ENCODE data around the gene TRPM4.
"Not testable (repeated sequence)": the region's sequence is repeated elsewhere in the genome, so short reads cannot be mapped to it uniquely, and the experiment has no call there.

Gene TRPM4

DNA sequence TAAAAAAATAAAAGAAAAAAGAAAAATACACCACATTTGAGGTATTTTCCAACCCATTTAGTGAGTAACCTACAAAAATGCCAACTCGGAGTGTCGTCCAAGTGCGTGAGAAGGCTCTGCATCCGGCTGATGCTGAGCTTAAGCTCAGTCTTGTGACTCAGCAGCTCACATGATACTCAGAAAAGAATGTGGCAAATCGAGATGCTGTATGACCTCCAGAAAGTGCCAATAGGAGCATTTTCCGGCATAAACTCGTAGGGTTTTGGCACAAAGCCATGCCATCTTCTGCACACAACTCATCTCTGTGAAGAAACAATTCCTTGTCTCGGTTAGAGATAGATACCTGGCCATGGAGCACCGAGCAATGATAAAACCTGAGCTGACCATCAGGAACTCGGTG lies 58.5 kb downstream of the TRPM4 start:
- no peak for TF ChIP-seq ZFX (IDR thresholded peaks at IDR 0.05)
- TF ChIP-seq, protein P1, sequence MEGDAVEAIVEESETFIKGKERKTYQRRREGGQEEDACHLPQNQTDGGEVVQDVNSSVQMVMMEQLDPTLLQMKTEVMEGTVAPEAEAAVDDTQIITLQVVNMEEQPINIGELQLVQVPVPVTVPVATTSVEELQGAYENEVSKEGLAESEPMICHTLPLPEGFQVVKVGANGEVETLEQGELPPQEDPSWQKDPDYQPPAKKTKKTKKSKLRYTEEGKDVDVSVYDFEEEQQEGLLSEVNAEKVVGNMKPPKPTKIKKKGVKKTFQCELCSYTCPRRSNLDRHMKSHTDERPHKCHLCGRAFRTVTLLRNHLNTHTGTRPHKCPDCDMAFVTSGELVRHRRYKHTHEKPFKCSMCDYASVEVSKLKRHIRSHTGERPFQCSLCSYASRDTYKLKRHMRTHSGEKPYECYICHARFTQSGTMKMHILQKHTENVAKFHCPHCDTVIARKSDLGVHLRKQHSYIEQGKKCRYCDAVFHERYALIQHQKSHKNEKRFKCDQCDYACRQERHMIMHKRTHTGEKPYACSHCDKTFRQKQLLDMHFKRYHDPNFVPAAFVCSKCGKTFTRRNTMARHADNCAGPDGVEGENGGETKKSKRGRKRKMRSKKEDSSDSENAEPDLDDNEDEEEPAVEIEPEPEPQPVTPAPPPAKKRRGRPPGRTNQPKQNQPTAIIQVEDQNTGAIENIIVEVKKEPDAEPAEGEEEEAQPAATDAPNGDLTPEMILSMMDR (conservative IDR thresholded peaks at IDR 0.05): no peak
- H3K27ac ChIP-seq: no peak overlapping the region

DNA sequence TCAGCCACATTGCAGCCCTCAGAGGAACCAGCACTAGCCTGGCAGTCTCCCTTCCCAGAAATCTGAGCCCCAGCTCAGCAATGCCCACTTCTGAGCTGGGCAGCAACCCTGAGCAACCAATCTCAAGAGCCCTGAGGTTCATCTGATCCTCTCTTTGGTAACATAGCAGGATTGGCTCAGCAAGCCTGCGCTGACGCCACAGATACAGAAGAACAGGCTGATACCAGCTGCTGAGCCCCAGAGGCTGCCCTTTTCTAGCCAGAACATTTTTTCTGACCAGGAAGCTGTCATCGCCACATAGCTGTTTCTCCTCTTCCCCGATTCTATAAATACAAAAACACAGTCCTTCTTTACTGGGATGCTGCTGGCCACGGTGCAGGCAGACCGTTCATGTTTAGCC lies 59.8 kb downstream of the TRPM4 start:
- TF ChIP-seq, protein P1 (conservative IDR thresholded peaks at IDR 0.05): no peak
- TF ChIP-seq ZFX (IDR thresholded peaks at IDR 0.05): no peak
- 0 out of 2 replicates have a peak overlapping the region, but pooled peaks have one; percentile 6 for H3K27ac ChIP-seq

DNA sequence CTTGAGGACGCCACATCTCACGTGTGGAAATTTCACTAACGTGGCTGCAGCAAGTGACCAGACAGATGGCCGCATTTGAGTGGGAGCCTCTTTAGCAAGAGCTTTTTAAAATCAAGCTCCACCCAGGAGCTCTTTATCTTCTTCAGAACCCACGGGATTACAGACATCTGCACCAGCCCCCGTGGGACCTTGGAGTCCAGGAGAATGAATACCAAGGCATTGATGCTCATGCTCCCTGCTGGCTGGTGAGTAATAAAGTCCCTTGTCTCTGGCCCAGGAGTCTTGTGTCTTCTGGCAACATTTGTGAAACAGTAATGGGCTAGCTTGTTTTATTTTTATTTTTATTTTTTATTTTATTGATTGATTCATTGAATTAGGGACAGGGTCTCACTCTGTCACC lies 64.4 kb downstream of the TRPM4 start:
- TF ChIP-seq ZFX (IDR thresholded peaks at IDR 0.05): no peak
- TF ChIP-seq, protein P1 (conservative IDR thresholded peaks at IDR 0.05): no peak
- H3K27ac ChIP-seq: no peak overlapping the region

DNA sequence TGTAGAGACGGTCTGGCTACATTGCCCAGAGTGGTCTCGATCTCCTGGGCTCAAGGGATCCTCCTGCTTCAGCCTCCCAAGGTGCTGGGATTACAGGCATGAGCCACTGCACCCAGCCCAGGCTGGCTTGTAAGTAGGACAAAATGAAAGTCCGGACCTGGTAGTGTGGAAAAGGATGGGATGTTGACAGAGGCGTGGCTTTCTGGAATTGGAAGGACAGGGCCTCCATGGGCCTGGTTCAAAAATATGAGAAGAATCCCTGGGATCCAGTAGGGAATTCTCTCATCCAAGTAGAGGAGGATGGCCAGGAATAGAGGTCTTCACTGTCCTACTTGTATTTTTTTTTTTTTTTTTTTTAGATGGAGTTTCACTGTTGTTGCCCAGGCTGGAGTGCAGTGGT lies 64.9 kb downstream of the TRPM4 start:
- no peak for TF ChIP-seq ZFX (IDR thresholded peaks at IDR 0.05)
- TF ChIP-seq, protein P1 (conservative IDR thresholded peaks at IDR 0.05): no peak
- no peak overlapping the region for H3K27ac ChIP-seq

DNA sequence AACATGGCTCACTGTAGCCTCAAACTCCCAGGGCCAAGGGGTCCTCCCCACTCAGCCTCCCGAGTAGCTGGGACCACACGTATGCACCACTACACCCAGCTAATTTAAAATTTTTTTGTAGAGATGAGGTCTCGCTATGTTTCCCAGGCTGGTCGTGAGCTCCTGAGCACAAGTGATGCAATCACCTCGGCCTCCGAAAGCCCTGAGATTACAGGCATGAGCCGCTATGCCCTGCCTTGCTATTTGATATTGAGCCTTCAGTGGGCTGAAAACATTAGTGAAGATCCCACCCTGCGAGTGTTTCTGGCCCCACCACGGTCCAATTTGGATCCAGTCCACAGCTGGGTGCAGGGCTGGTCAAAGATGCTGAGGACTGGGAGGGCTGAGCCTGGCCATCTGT lies 65.9 kb downstream of the TRPM4 start:
- no peak overlapping the region for H3K27ac ChIP-seq
- TF ChIP-seq ZFX (IDR thresholded peaks at IDR 0.05): no peak

DNA sequence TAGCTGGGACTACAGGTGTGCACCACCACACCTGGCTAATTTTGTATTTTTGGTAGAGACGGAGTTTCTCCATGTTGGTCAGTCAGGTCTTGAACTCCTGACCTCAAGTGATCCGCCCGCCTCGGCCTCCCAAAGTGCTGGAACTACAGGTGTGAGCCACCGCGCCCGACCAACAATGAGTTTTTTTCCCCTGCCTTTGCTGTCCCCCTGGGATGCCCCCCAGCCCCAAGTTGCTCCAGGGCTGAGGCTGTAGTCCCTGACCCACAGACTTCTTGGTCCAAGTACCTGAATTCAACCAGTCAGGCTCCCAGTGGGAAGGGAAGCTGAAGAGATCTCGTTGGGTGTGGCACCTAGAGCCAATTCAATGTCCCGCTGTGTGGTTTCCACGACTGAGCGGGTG lies 66.8 kb downstream of the TRPM4 start:
- H3K27ac ChIP-seq: not testable (repeated sequence)

DNA sequence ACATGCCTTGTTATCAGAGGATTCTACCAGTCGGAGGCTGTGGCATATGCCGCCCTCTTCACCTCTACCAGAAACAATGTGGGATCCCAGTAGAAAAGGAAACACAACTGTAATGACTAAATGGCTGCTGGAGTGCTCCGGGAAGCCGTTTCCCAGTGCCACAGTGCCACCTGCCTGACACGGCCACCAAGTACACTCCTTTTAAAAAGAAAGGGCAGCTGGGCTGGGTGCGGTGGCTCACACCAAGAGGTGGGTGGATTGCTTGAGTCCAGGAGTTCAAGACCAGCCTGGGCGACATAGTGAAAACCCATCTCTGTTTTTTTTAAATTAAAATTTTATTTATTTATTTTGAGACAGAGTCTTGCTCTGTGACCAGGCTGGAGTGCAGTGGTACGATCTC lies 67.3 kb downstream of the TRPM4 start:
- no peak for TF ChIP-seq ZFX (IDR thresholded peaks at IDR 0.05)
- TF ChIP-seq, protein P1 (conservative IDR thresholded peaks at IDR 0.05): no peak; the same call in 1 of the 2 replicates

DNA sequence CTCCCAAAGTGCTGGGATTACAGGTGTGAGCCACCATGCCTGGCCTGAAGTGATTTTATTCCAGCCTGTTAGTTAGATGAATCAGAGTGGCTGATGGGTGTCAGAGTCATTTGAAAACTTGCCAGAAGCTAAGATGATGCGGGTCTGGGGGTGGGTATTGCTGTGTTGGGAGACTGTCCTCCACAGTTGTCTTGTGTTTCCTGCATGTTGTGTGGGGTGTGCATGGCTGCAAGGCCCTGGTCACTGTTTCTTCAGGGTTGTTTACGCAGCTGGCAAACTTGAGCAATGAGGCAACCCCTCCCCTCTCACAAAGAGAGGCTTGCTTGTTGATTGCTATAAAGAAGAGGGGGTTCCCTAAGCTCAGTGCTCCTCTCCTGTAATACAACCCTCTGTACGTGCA lies 71.8 kb downstream of the TRPM4 start:
- no peak overlapping the region for H3K27ac ChIP-seq
- TF ChIP-seq, protein P1 (conservative IDR thresholded peaks at IDR 0.05): no peak
- no peak for TF ChIP-seq ZFX (IDR thresholded peaks at IDR 0.05)

More for the DNA sequence above, 67.3 kb downstream of the TRPM4 start:
- H3K27ac ChIP-seq: no peak overlapping the region

DNA sequence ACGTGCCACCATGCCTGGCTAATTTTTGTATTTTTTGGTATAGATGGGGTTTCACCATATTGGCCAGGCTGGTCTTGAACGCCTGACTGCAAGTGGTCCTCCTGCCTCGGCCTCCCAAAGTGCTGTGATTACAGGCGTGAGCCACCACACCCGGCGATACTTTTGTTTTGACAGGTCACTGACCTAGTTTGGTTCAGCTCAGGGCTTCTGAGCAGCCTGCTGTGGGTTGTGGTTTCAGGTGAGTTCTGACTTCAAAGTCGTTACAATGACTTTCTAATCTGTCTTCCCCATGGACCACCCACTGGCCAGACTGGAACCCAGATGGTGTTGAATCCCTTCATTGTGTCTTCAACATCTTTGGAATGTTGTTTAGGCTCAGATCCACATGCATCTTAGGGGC lies 73.8 kb downstream of the TRPM4 start:
- TF ChIP-seq, protein P1 (conservative IDR thresholded peaks at IDR 0.05): no peak
- no peak for TF ChIP-seq ZFX (IDR thresholded peaks at IDR 0.05)
- H3K27ac ChIP-seq: no peak overlapping the region

All from C4-2B (cell line).